H9 (cell line): ENCODE results near the gene FRYL. TPM values are rescaled to one million over a fixed set of nuclear protein-coding genes. Genes with fewer than 3 reads are reported as not detected.

Source experiments
- DNase-seq: peaks from one replicate; pipeline ENCODE4 v3.0.0-alpha.2; 2017
- H2AFZ ChIP-seq: one replicate; pipeline ENCODE4 v1.6.1; 2013; ENCODE audit warnings: mild to moderate bottlenecking, low read length, control low read depth, moderate library complexity
- H2AK5ac ChIP-seq: 2 replicates; pipeline ENCODE4 v1.6.1; 2013; ENCODE audit warnings: low read length, control low read depth, mixed read lengths; ENCODE audit not compliant: insufficient read length
- H2BK120ac ChIP-seq: one replicate; pipeline ENCODE4 v1.6.1; 2013; ENCODE audit warnings: low read depth, mild to moderate bottlenecking, low read length, control low read depth, inconsistent platforms; ENCODE audit not compliant: poor library complexity, severe bottlenecking
- H2BK12ac ChIP-seq: 2 replicates; pipeline ENCODE4 v1.6.1; 2013; ENCODE audit warnings: low read length, control low read depth, mixed read lengths, low read depth; ENCODE audit not compliant: insufficient read length
- H2BK15ac ChIP-seq: 2 replicates; pipeline ENCODE4 v1.6.1; 2013; ENCODE audit warnings: low read depth, low read length, control low read depth
- H2BK20ac ChIP-seq: one replicate; pipeline ENCODE4 v1.6.1; 2013; ENCODE audit warnings: low read depth, mild to moderate bottlenecking, low read length, control low read depth, inconsistent platforms; ENCODE audit not compliant: poor library complexity, severe bottlenecking
- H2BK5ac ChIP-seq: 2 replicates; pipeline ENCODE4 v1.6.1; 2013; ENCODE audit warnings: low read length, control low read depth, mixed read lengths; ENCODE audit not compliant: insufficient read length
- H3K14ac ChIP-seq: 2 replicates; pipeline ENCODE4 v1.6.1; 2013; ENCODE audit warnings: low read length, control low read depth; ENCODE audit not compliant: insufficient read depth
- H3K18ac ChIP-seq: 2 replicates; pipeline ENCODE4 v1.6.1; 2013; ENCODE audit warnings: low read depth, mild to moderate bottlenecking, mixed read lengths, low read length, control low read depth; ENCODE audit not compliant: insufficient read length
- H3K23ac ChIP-seq: 2 replicates; pipeline ENCODE4 v1.6.1; 2013; ENCODE audit warnings: low read length, control low read depth, mixed read lengths, low read depth; ENCODE audit not compliant: insufficient read length
- H3K23me2 ChIP-seq: 2 replicates; pipeline ENCODE4 v1.6.1; 2013; ENCODE audit warnings: low read depth, mild to moderate bottlenecking, mixed read lengths, low read length, control low read depth; ENCODE audit not compliant: insufficient read length, poor library complexity, severe bottlenecking
- H3K27ac ChIP-seq: 2 replicates; pipeline ENCODE4 v1.5.1; 2013; ENCODE audit warnings: low read length, control low read depth, mixed read lengths, low read depth; ENCODE audit not compliant: insufficient read length
- H3K27me3 ChIP-seq: 2 replicates; pipeline ENCODE4 v1.6.1; 2013; ENCODE audit warnings: low read length, control low read depth, inconsistent platforms; ENCODE audit not compliant: insufficient read depth
- H3K4ac ChIP-seq: 2 replicates; pipeline ENCODE4 v1.6.1; 2013; ENCODE audit warnings: low read depth, mild to moderate bottlenecking, control low read depth, inconsistent platforms, low read length, moderate library complexity
- H3K4me1 ChIP-seq: 2 replicates; pipeline ENCODE4 v1.6.1; 2013; ENCODE audit warnings: low read length, control low read depth, inconsistent platforms; ENCODE audit not compliant: insufficient read depth
- H3K4me2 ChIP-seq: 2 replicates; pipeline ENCODE4 v1.6.1; 2013; ENCODE audit warnings: low read length, control low read depth, mixed read lengths; ENCODE audit not compliant: insufficient read length, insufficient read depth
- H3K56ac ChIP-seq: 2 replicates; pipeline ENCODE4 v1.6.1; 2013; ENCODE audit warnings: low read depth, mild to moderate bottlenecking, mixed read lengths, low read length, control low read depth; ENCODE audit not compliant: insufficient read length
- H3K79me1 ChIP-seq: 2 replicates; pipeline ENCODE4 v1.6.1; 2013; ENCODE audit warnings: low read depth, mild to moderate bottlenecking, moderate library complexity, low read length, control low read depth, inconsistent platforms; ENCODE audit not compliant: insufficient read depth, poor library complexity, severe bottlenecking
- H3K79me2 ChIP-seq: 2 replicates; pipeline ENCODE4 v1.6.1; 2013; ENCODE audit warnings: low read length, control low read depth, inconsistent platforms; ENCODE audit not compliant: insufficient read depth
- H3K9ac ChIP-seq: 2 replicates; pipeline ENCODE4 v1.6.1; 2013; ENCODE audit warnings: low read length, control low read depth, mixed read lengths; ENCODE audit not compliant: insufficient read length; ENCODE audit errors: extremely low read depth
- H3K9me3 ChIP-seq: one replicate; pipeline ENCODE4 v1.6.1; 2013; ENCODE audit warnings: low read depth, low read length, inconsistent platforms; ENCODE audit not compliant: control insufficient read depth
- H3T11ph ChIP-seq: one replicate; pipeline ENCODE4 v1.6.1; 2013; ENCODE audit warnings: mild to moderate bottlenecking, low read length, control low read depth, inconsistent platforms
- H4K20me1 ChIP-seq: one replicate; pipeline ENCODE4 v1.6.1; 2013; ENCODE audit not compliant: control insufficient read depth, insufficient read length, insufficient read depth
- H4K5ac ChIP-seq: 2 replicates; pipeline ENCODE4 v1.6.1; 2013; ENCODE audit warnings: low read depth, mild to moderate bottlenecking, mixed read lengths, low read length, control low read depth; ENCODE audit not compliant: insufficient read length
- H4K8ac ChIP-seq: replicated peaks from 2 replicates; pipeline ENCODE4 v1.6.1; 2013; ENCODE audit warnings: low read length, control low read depth, mixed read lengths, low read depth; ENCODE audit not compliant: insufficient read length
- H4K91ac ChIP-seq: 2 replicates; pipeline ENCODE4 v1.6.1; 2013; ENCODE audit warnings: low read depth, mild to moderate bottlenecking, moderate library complexity, mixed read lengths, low read length, control low read depth; ENCODE audit not compliant: insufficient read length
- H3K27ac Mint-ChIP-seq, 3 experiments: 2 replicates in 2 of 3; 3 replicates in 1 of 3; pipeline ENCODE4 v1.8.0; 2020 to 2021; ENCODE audit warnings: mixed read lengths in 3 of 3, mild to moderate bottlenecking in 1 of 3, moderate library complexity in 1 of 3
- H3K27me3 Mint-ChIP-seq: 2 replicates; pipeline ENCODE4 v1.8.0; 2021; ENCODE audit warnings: low read depth, mild to moderate bottlenecking, moderate library complexity, mixed read lengths
- H3K36me3 Mint-ChIP-seq, 3 experiments: 2 replicates in 2 of 3; 3 replicates in 1 of 3; pipeline ENCODE4 v1.8.0; 2020 to 2021; ENCODE audit warnings: low read depth in 3 of 3, mixed read lengths in 3 of 3; ENCODE audit not compliant: insufficient read depth in 1 of 3
- H3K4me1 Mint-ChIP-seq, 2 experiments: 2 replicates each; pipeline ENCODE4 v1.8.0; 2020; ENCODE audit warnings: mixed read lengths in 2 of 2
- H3K4me3 Mint-ChIP-seq, 2 experiments: 2 replicates in 1 of 2; 3 replicates in 1 of 2; pipeline ENCODE4 v1.8.0; 2020 to 2021; ENCODE audit warnings: mild to moderate bottlenecking in 2 of 2, mixed read lengths in 2 of 2, moderate library complexity in 1 of 2
- H3K9me3 Mint-ChIP-seq, 2 experiments: 2 replicates in 1 of 2; 3 replicates in 1 of 2; pipeline ENCODE4 v1.8.0; 2020; ENCODE audit warnings: mild to moderate bottlenecking in 2 of 2, mixed read lengths in 2 of 2, moderate library complexity in 1 of 2
- CTCF ChIP-seq: fragments of 200-600 bp; sonication (generic); conservative IDR thresholded peaks from 3 replicates; pipeline ENCODE4 v1.8.0; 2021; ENCODE audit warnings: antibody characterized with exemption, mild to moderate bottlenecking
- WGBS: extraction: QIAGEN DNeasy Blood & Tissue Kit; methylation state at CpG from one replicate; pipeline ENCODE4 v1.1.7; 2013; ENCODE audit warnings: missing lambda C conversion rate, low lambda C conversion rate, mixed read lengths; ENCODE audit not compliant: insufficient read length; ENCODE audit errors: extremely low coverage; 5-methylcytosine and 5-hydroxymethylcytosine counted together
- total RNA-seq: library from RNA; stranded (reverse); gene quantifications from 2 replicates; pipeline ENCODE4 v1.2.1, GENCODE V29; 2021

The FRYL gene
- total RNA-seq, 1 experiment from 2014 or later: 31.5 TPM

- Histone ChIP-seq H3K79me1 (no peaks in the 10 kb centered on the region), H3K18ac (no peak overlapping the region), H3K9ac (no peak overlapping the region), H3K9me3 (no peaks in the 10 kb centered on the region), H3K27ac (no peak overlapping the region), H3K79me2 (no peaks in the 10 kb centered on the region; the same call in 1 of the 2 replicates), H3K4ac (no peak overlapping the region), H2BK15ac (no peak overlapping the region), H2BK20ac (no peak overlapping the region), H3K14ac (no peak overlapping the region), H3K56ac (no peak overlapping the region), H2BK5ac (no peak overlapping the region), H2BK120ac (no peak overlapping the region), H2AK5ac (no peak overlapping the region), H4K91ac (no peak overlapping the region), H4K20me1 (no peaks in the 10 kb centered on the region), H2AFZ (no peak overlapping the region), H2BK12ac (no peak overlapping the region), H3K23ac (no peak overlapping the region), H4K8ac (no peak overlapping the region), H3K27me3 (no peaks in the 10 kb centered on the region), H4K5ac (no peak overlapping the region), H3K23me2 (no peaks in the 10 kb centered on the region), H3T11ph (no peak overlapping the region), H3K4me2 (no peak overlapping the region), H3K4me1 (no peaks in the 10 kb centered on the region)
- Mint-ChIP-seq H3K36me3 (peaks cover 0 to 3% (median 0%) of the 10 kb centered on the region in 3 experiments; a peak in 2 of 7 replicates), H3K27me3 (no peaks in the 10 kb centered on the region), H3K4me1 (peaks cover 7 to 11% of the 10 kb centered on the region in 2 experiments), H3K4me3 (no peak overlapping the region), H3K27ac (no peak overlapping the region), H3K9me3 (no peaks in the 10 kb centered on the region)
- no peak for DNase-seq
- TF ChIP-seq CTCF: no peak
- WGBS: no CpG with 5 or more reads among the region's 2 CpGs
These were observed 144.1 kb downstream of the FRYL start for GRCh38 chr4:48635980-48636379.
